HG03060 (cell line): Measurements from ENCODE around the gene RPL5.
"Not testable (repeated sequence)": the region's sequence is repeated elsewhere in the genome, so short reads cannot be mapped to it uniquely, and the experiment has no call there.

ENCODE experiments used
- ATAC-seq: cut with Tn5 transposase; IDR thresholded peaks from one replicate; pipeline ENCODE4 v1.9.1; 2021; ENCODE audit warnings: low read depth, moderate number of reproducible peaks; ENCODE audit not compliant: unreplicated experiment

Gene RPL5

GRCh38 chr1:92831762-92832536, at the start of gene RPL5:
Gene RPL5, plus strand, starts transcription at chr1:92832040. Its CDS starts 75 bp downstream, at chr1:92832115.
- peak; percentile 94 for ATAC-seq

GRCh38 chr1:92783550-92783949, 48.3 kb upstream of the RPL5 start:
- not testable (repeated sequence) for ATAC-seq

- ATAC-seq = no peak
Observed at GRCh38 chr1:92784021-92784638, 47.7 kb upstream of the RPL5 start.

- peak; percentile 81 for ATAC-seq
Observed at GRCh38 chr1:92784639-92785500, 47.0 kb upstream of the RPL5 start, which contains the start of gene EVI5. Gene EVI5, minus strand, starts transcription at chr1:92785108. Its CDS starts 48,562 bp downstream, at chr1:92736546.

- no peak for ATAC-seq
Observed at GRCh38 chr1:92786111-92786901, 45.5 kb upstream of the RPL5 start.

GRCh38 chr1:92790081-92790480, 41.8 kb upstream of the RPL5 start:
- ATAC-seq = no peak

- ATAC-seq = no peak
Observed at GRCh38 chr1:92790867-92791266, 41.0 kb upstream of the RPL5 start.

GRCh38 chr1:92791487-92792066, 40.3 kb upstream of the RPL5 start:
- no peak for ATAC-seq

- ATAC-seq = no peak
Observed at GRCh38 chr1:92792340-92792782, 39.5 kb upstream of the RPL5 start.

- no peak for ATAC-seq
Observed at GRCh38 chr1:92795166-92795565, 36.7 kb upstream of the RPL5 start.

- ATAC-seq = no peak
Observed at GRCh38 chr1:92797297-92797696, 34.5 kb upstream of the RPL5 start.

GRCh38 chr1:92797961-92798360, 33.9 kb upstream of the RPL5 start:
- no peak for ATAC-seq

GRCh38 chr1:92803140-92803887, 28.5 kb upstream of the RPL5 start:
- ATAC-seq = no peak

GRCh38 chr1:92804721-92805201, 27.1 kb upstream of the RPL5 start:
- no peak for ATAC-seq

GRCh38 chr1:92805216-92805615, 26.6 kb upstream of the RPL5 start:
- no peak for ATAC-seq

GRCh38 chr1:92808381-92808780, 23.5 kb upstream of the RPL5 start:
- ATAC-seq = no peak

- ATAC-seq = no peak
Observed at GRCh38 chr1:92816732-92817131, 15.1 kb upstream of the RPL5 start.

- ATAC-seq = no peak
Observed at GRCh38 chr1:92817137-92817697, 14.6 kb upstream of the RPL5 start.
